ENCODE data around the gene ARHGAP1. TPM values are rescaled to one million over a fixed set of nuclear protein-coding genes. Genes with fewer than 3 reads are reported as not detected.
A peak's percentile ranks its signal among the peaks of the same experiment; 100 is the strongest.

The ARHGAP1 gene
- total and polyA plus RNA-seq, 2 of the 13 experiments (the other 11 are each of a cell fraction or from before 2014, with no cell fraction given): 18.6 to 30.3 TPM

DNA sequence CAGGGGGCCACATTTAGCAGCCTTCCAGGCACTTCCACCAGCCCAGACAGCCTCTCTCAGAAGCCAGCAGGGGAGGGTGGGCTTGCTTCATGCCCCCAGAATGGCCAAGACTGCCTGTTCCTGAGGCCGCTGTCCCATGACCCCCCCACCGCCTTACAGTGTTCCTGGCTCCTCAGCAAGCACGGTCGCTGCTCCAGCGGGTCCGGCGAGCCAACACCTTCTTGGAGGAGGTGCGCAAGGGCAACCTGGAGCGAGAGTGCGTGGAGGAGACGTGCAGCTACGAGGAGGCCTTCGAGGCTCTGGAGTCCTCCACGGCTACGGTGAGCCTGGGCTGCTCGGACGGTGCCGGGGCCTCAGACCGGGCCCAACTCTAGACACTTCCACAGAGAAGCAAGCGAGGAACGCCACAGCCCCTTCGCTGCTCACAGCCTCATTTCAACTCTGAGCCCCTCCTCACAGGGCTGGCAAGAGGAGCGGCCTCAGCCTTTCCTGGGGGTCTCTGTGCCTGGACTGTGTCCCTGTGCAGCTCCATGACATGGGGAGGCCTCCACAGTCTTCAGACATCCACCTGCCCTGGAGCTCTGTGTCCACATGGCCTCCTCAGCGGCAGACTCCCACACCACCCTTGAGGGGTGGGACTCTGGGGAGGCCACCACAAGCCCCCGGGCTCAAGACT is 19.3 kb upstream of the ARHGAP1 start (continued):
- no peak for TF ChIP-seq SOX13 (IDR thresholded peaks at IDR 0.05)
- no peak for TF ChIP-seq SOX13 (CRISPR knock-in tag; conservative IDR thresholded peaks at IDR 0.05 in 1 of 2, IDR thresholded peaks at IDR 0.05 in 1 of 2)
- TF ChIP-seq POLR2AphosphoS2 (IDR thresholded peaks at IDR 0.05; ENCODE audit: low read depth, low read length): no peak
- TF ChIP-seq, protein P1, sequence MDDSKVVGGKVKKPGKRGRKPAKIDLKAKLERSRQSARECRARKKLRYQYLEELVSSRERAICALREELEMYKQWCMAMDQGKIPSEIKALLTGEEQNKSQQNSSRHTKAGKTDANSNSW (CRISPR knock-in tag; IDR thresholded peaks at IDR 0.05; ENCODE audit: borderline replicate concordance): no peak
- TF ChIP-seq PLRG1 (conservative IDR thresholded peaks at IDR 0.05): no peak
- TF ChIP-seq FOXJ3 (CRISPR knock-in tag; IDR thresholded peaks at IDR 0.05; ENCODE audit: borderline replicate concordance): no peak
- TF ChIP-seq ATAD3A (CRISPR knock-in tag; IDR thresholded peaks at IDR 0.05): 0 out of 2 replicates have a peak, but pooled peaks have one; percentile 8
- TF ChIP-seq HIVEP1 (CRISPR knock-in tag; IDR thresholded peaks at IDR 0.05): no peak; the same call in 1 of the 2 replicates
- TF ChIP-seq NCOA1 (CRISPR knock-in tag; IDR thresholded peaks at IDR 0.05): no peak
- TF ChIP-seq ZNF883 (CRISPR knock-in tag; IDR thresholded peaks at IDR 0.05; ENCODE audit: not compliant biosample characterization): no peak
- TF ChIP-seq RAD21 (CRISPR knock-in tag; IDR thresholded peaks at IDR 0.05): no peak
- peak; percentile 80; the same call in 1 of the 2 replicates for TF ChIP-seq PAWR (CRISPR knock-in tag; IDR thresholded peaks at IDR 0.05; ENCODE audit: borderline replicate concordance)
- TF ChIP-seq TAF1 (CRISPR knock-in tag; IDR thresholded peaks at IDR 0.05): no peak
- TF ChIP-seq, protein P2, sequence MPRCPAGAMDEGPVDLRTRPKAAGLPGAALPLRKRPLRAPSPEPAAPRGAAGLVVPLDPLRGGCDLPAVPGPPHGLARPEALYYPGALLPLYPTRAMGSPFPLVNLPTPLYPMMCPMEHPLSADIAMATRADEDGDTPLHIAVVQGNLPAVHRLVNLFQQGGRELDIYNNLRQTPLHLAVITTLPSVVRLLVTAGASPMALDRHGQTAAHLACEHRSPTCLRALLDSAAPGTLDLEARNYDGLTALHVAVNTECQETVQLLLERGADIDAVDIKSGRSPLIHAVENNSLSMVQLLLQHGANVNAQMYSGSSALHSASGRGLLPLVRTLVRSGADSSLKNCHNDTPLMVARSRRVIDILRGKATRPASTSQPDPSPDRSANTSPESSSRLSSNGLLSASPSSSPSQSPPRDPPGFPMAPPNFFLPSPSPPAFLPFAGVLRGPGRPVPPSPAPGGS (CRISPR knock-in tag; IDR thresholded peaks at IDR 0.05): peak; percentile 54
- no peak; the same call in 1 of the 2 replicates for TF ChIP-seq EEA1 (CRISPR knock-in tag; IDR thresholded peaks at IDR 0.05; ENCODE audit: borderline replicate concordance)
- TF ChIP-seq, protein P3, sequence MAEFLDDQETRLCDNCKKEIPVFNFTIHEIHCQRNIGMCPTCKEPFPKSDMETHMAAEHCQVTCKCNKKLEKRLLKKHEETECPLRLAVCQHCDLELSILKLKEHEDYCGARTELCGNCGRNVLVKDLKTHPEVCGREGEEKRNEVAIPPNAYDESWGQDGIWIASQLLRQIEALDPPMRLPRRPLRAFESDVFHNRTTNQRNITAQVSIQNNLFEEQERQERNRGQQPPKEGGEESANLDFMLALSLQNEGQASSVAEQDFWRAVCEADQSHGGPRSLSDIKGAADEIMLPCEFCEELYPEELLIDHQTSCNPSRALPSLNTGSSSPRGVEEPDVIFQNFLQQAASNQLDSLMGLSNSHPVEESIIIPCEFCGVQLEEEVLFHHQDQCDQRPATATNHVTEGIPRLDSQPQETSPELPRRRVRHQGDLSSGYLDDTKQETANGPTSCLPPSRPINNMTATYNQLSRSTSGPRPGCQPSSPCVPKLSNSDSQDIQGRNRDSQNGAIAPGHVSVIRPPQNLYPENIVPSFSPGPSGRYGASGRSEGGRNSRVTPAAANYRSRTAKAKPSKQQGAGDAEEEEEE (CRISPR knock-in tag; IDR thresholded peaks at IDR 0.05; ENCODE audit: borderline replicate concordance): no peak
- no peak for TF ChIP-seq TBX2 (CRISPR knock-in tag; IDR thresholded peaks at IDR 0.05; ENCODE audit: borderline replicate concordance)
- no peak for TF ChIP-seq MIER2 (CRISPR knock-in tag; IDR thresholded peaks at IDR 0.05)
- peak; percentile 35 for TF ChIP-seq IKZF4 (CRISPR knock-in tag; IDR thresholded peaks at IDR 0.05; ENCODE audit: borderline replicate concordance, low read depth, not compliant biosample characterization)
- no peak for TF ChIP-seq EP300 (IDR thresholded peaks at IDR 0.05; ENCODE audit: low read depth in 2 of 2, low read length in 2 of 2)
- TF ChIP-seq EP300 (CRISPR knock-in tag; IDR thresholded peaks at IDR 0.05; ENCODE audit: borderline replicate concordance): no peak
- peak; percentile 26; the same call in 1 of the 2 replicates for TF ChIP-seq EED (CRISPR knock-in tag; IDR thresholded peaks at IDR 0.05)
- TF ChIP-seq NFKBIZ (CRISPR knock-in tag; IDR thresholded peaks at IDR 0.05): 0 out of 2 replicates have a peak, but pooled peaks have one; percentile 30
- TF ChIP-seq ZNF549 (CRISPR knock-in tag; IDR thresholded peaks at IDR 0.05): no peak
- TF ChIP-seq ZNF354B (CRISPR knock-in tag; IDR thresholded peaks at IDR 0.05): no peak
- TF ChIP-seq GATA4 (IDR thresholded peaks at IDR 0.05; ENCODE audit: borderline replicate concordance, low read depth): no peak
- peak; percentile 19; the same call in 1 of the 2 replicates for TF ChIP-seq ZNF225 (CRISPR knock-in tag; IDR thresholded peaks at IDR 0.05)
- TF ChIP-seq KLF15 (CRISPR knock-in tag; IDR thresholded peaks at IDR 0.05; ENCODE audit: borderline replicate concordance): no peak
- TF ChIP-seq RFX3 (CRISPR knock-in tag; IDR thresholded peaks at IDR 0.05): no peak

Data from HepG2 (cell line).